K562 (cell line): Measurements from ENCODE around the gene NAPA. TPM values are rescaled to one million over a fixed set of nuclear protein-coding genes. Genes with fewer than 3 reads are reported as not detected.

Source experiments
- ARID1B ChIP-seq: fragments of 450-650 bp; IDR thresholded peaks from 2 replicates; pipeline ENCODE4 v1.6.1; 2016; ENCODE audit warnings: antibody characterized with exemption, mild to moderate bottlenecking, inconsistent platforms
- ATF1 ChIP-seq, 2 experiments: fragments of 450-650 bp in 1 of 2; IDR thresholded peaks; 2 replicates each; pipeline ENCODE4 v1.6.1; 2016; ENCODE audit warnings: missing compliant biosample characterization in 1 of 2, missing genetic modification characterization in 1 of 2
- BRD4 ChIP-seq: fragments of 200-600 bp; sonication (generic); IDR thresholded peaks from 2 replicates; pipeline ENCODE4 v1.6.1; 2017; ENCODE audit warnings: inconsistent platforms
- CBFA2T2 ChIP-seq: fragments of 450-650 bp; conservative IDR thresholded peaks from 2 replicates; pipeline ENCODE4 v1.6.1; 2017; ENCODE audit warnings: mild to moderate bottlenecking
- EP300 ChIP-seq: IDR thresholded peaks from 2 replicates; pipeline ENCODE4 v1.6.1; 2012; ENCODE audit warnings: low read length, improper control_type of control experiment
- GABPB1 ChIP-seq: sonication (generic); formaldehyde crosslinking; IDR thresholded peaks from 2 replicates; pipeline ENCODE4 v1.8.0; 2022; ENCODE audit warnings: mild to moderate bottlenecking, missing genetic modification reagents
- MECOM ChIP-seq: fragments of 250-450 bp; sonication (Bioruptor Pico); IDR thresholded peaks from 2 replicates; pipeline ENCODE4 v1.8.0; 2022; ENCODE audit warnings: inconsistent platforms
- NFE2 ChIP-seq: IDR thresholded peaks from 2 replicates; pipeline ENCODE4 v1.6.1; 2014; ENCODE audit warnings: antibody characterized with exemption, low read depth
- PHB2 ChIP-seq: fragments of 450-650 bp; IDR thresholded peaks from 2 replicates; pipeline ENCODE4 v1.6.1; 2017; ENCODE audit warnings: low read depth
- POLR2AphosphoS2 ChIP-seq: IDR thresholded peaks from 2 replicates; pipeline ENCODE4 v1.6.1; 2012; ENCODE audit warnings: low read length, improper control_type of control experiment
- SRSF9 ChIP-seq: fragments of 200-400 bp; formaldehyde crosslinking; IDR thresholded peaks from 2 replicates; pipeline ENCODE4 v1.6.1; 2017; ENCODE audit warnings: low read depth, low read length, borderline replicate concordance
- TAF15 ChIP-seq: fragments of 200-400 bp; formaldehyde crosslinking; IDR thresholded peaks from 2 replicates; pipeline ENCODE4 v1.6.1; 2017; ENCODE audit warnings: mild to moderate bottlenecking, low read depth, low read length, moderate library complexity
- TAF7 ChIP-seq: fragments of 450-650 bp; IDR thresholded peaks from 2 replicates; pipeline ENCODE4 v1.6.1; 2016; ENCODE audit warnings: missing genetic modification characterization, missing compliant biosample characterization
- TCFL5 ChIP-seq: fragments of 250-450 bp; sonication (Bioruptor Pico); conservative IDR thresholded peaks from 2 replicates; pipeline ENCODE4 v1.6.1; 2021; ENCODE audit warnings: mild to moderate bottlenecking, moderate library complexity, matching md5 sums
- ZBTB7A ChIP-seq: IDR thresholded peaks from 2 replicates; pipeline ENCODE4 v1.6.1; 2011; ENCODE audit warnings: low read depth, mild to moderate bottlenecking, low read length, moderate library complexity, borderline replicate concordance; ENCODE audit not compliant: control insufficient read depth
- ZEB2 ChIP-seq: fragments of 450-650 bp; IDR thresholded peaks from 2 replicates; pipeline ENCODE4 v1.6.1; 2016
- ZFP1 ChIP-seq: fragments of 450-650 bp; formaldehyde crosslinking; IDR thresholded peaks from 2 replicates; pipeline ENCODE4 v1.4.0; 2020; ENCODE audit warnings: mild to moderate bottlenecking, mixed read lengths
- ZFP36 ChIP-seq: fragments of 150-350 bp; IDR thresholded peaks from 2 replicates; pipeline ENCODE4 v1.6.1; 2018; ENCODE audit warnings: low read length, low read depth; ENCODE audit not compliant: partially characterized antibody
- ZNF134 ChIP-seq: fragments of 250-450 bp; sonication (Bioruptor Pico); conservative IDR thresholded peaks from 2 replicates; pipeline ENCODE4 v1.4.0; 2020
- ZNF445 ChIP-seq: fragments of 250-450 bp; sonication (Bioruptor Pico); IDR thresholded peaks from 2 replicates; pipeline ENCODE4 v1.4.0; 2020; ENCODE audit warnings: low read depth, mild to moderate bottlenecking, moderate library complexity
- ZNF583 ChIP-seq: fragments of 250-450 bp; sonication (Bioruptor Pico); IDR thresholded peaks from 2 replicates; pipeline ENCODE4 v1.4.0; 2020
- ZNF76 ChIP-seq: fragments of 250-450 bp; sonication (Bioruptor Pico); IDR thresholded peaks from 2 replicates; pipeline ENCODE4 v1.4.0; 2020; ENCODE audit warnings: mild to moderate bottlenecking, moderate library complexity, borderline replicate concordance
- ZNF778 ChIP-seq: fragments of 450-650 bp; formaldehyde crosslinking; IDR thresholded peaks from 2 replicates; pipeline ENCODE4 v1.4.0; 2020; ENCODE audit warnings: mild to moderate bottlenecking, moderate library complexity
- ZNF79 ChIP-seq: fragments of 250-450 bp; sonication (Bioruptor Pico); IDR thresholded peaks from 2 replicates; pipeline ENCODE4 v1.4.0; 2020; ENCODE audit warnings: low read depth, mild to moderate bottlenecking, moderate library complexity
- ZNF830 ChIP-seq: fragments of 250-450 bp; sonication (Bioruptor Pico); IDR thresholded peaks from 2 replicates; pipeline ENCODE4 v1.5.0; 2021; ENCODE audit warnings: mild to moderate bottlenecking
- polyA plus RNA-seq, 8 experiments: library from polyadenylated mRNA; depleted of rRNA in 4 of 8; stranded (reverse) in 5 of 8; unstranded in 3 of 8; fragments of >200 nt; fragmentation: Nextera tagmentation in 2 of 8; fragmentation: Illumina TruSeq in 1 of 8; extraction: Ambion mirVana in 2 of 8; extraction: Trizol in 1 of 8; gene quantifications; 2 replicates each; pipeline versions ENCODE4 v1.2.1 to v1.2.3, GENCODE V29; 2011 to 2014; ENCODE audit warnings: inconsistent platforms in 1 of 8, missing spikeins in 1 of 8
- total RNA-seq, 7 experiments: library from RNA; depleted of rRNA in 6 of 7; stranded (reverse); fragments of >200 nt in 6 of 7; fragmentation: Illumina TruSeq in 2 of 7; extraction: Trizol in 2 of 7; gene quantifications; 2 replicates each; pipeline versions ENCODE4 v1.2.1 to v1.2.3, GENCODE V29; 2011 to 2021; ENCODE audit warnings: low replicate concordance in 1 of 7
- TF ChIP-seq, protein P1 (sequence below): sonication (generic); formaldehyde crosslinking; IDR thresholded peaks from 2 replicates; pipeline ENCODE4 v1.8.0; 2022; ENCODE audit warnings: mild to moderate bottlenecking, low read depth, missing genetic modification reagents
- TF ChIP-seq, protein P2 (sequence below): fragments of 450-650 bp; formaldehyde crosslinking; IDR thresholded peaks from 2 replicates; pipeline ENCODE4 v1.4.0; 2022; ENCODE audit warnings: mild to moderate bottlenecking, moderate library complexity
- TF ChIP-seq, protein P3 (sequence below): fragments of 250-450 bp; sonication (Bioruptor Pico); IDR thresholded peaks from 2 replicates; pipeline ENCODE4 v1.4.0; 2020; ENCODE audit warnings: mild to moderate bottlenecking, moderate library complexity

The NAPA gene
- total and polyA plus RNA-seq, 9 of the 15 experiments (the other 6 are each of a cell fraction or from before 2014, with no cell fraction given): 5.4 to 98.6 (median 77.5) TPM

DNA sequence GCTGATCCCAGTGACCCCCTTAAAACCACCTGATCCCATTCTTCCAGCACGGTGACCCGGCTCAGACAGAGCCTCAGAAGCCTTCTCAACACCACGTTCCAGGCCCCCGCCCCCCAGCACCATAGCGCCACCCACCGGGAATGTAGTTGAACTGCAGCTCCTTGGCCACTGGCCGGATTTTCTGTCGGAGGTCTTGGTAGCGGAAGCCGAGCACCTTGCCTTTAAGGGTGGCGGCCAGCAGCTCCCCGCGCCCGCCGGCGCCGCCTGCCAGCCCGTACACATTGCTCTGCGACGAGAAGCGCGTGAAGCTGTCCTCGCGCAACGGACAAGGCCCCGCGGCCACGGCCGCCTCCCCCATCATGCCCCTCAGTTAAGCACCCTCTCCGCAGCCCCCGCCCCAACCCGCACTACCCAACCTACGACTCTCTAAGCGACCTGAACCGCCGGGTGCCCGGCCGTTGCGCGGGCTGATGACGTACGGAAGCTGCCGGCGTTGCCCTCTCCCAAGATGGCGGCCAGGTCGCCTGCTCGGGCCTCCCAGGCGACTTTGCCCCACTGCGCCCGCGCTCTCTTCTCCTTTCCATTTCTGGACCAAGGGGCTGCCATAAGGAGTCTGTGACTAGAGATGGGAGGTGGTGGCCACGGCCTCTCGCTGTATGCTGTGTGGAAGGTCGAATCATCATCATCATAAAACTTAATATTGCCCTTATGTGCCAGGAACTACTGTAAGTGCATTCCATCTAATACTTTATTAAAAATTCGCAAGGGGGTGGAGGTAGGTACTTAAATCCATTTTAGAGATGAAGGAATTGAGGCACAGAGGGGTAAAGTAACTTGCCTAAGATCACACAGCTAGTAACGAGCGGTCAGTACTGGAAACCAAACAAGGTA lies 30.8 kb downstream of the NAPA start, which contains the start of gene KPTN (continued):
- TF ChIP-seq SRSF9 (no peak), GABPB1 (CRISPR knock-in tag) (peak; percentile 77; the same call in 1 of the 2 replicates), MECOM (CRISPR knock-in tag) (no peak), TCFL5 (CRISPR knock-in tag) (no peak), ZFP1 (CRISPR knock-in tag) (no peak), CBFA2T2 (peak; percentile 19; the same call in 1 of the 2 replicates), ZFP36 (peak; percentile 78), ZEB2 (no peak), ZNF76 (CRISPR knock-in tag) (peak; percentile 54; the same call in 1 of the 2 replicates), BRD4 (no peak), ZBTB7A (peak; percentile 41; the same call in 1 of the 2 replicates), ZNF445 (CRISPR knock-in tag) (no peak), PHB2 (no peak; the same call in 1 of the 2 replicates), NFE2 (no peak), ATF1 (CRISPR knock-in tag; IDR thresholded peaks at IDR 0.05) (peak; percentile 98), ATF1 (tag; IDR thresholded peaks at IDR 0.05) (peak; percentile 100), POLR2AphosphoS2 (no peak), TAF15 (no peak), ZNF830 (CRISPR knock-in tag) (no peak), ARID1B (peak; percentile 29), ZNF583 (CRISPR knock-in tag) (0 out of 2 replicates have a peak, but pooled peaks have one; percentile 9), ZNF79 (CRISPR knock-in tag) (no peak), EP300 (no peak; the same call in 1 of the 2 replicates), ZNF134 (CRISPR knock-in tag) (peak; percentile 42; the same call in 1 of the 2 replicates), ZNF778 (no peak), TAF7 (tag) (peak; percentile 79)
- TF ChIP-seq, protein P1, sequence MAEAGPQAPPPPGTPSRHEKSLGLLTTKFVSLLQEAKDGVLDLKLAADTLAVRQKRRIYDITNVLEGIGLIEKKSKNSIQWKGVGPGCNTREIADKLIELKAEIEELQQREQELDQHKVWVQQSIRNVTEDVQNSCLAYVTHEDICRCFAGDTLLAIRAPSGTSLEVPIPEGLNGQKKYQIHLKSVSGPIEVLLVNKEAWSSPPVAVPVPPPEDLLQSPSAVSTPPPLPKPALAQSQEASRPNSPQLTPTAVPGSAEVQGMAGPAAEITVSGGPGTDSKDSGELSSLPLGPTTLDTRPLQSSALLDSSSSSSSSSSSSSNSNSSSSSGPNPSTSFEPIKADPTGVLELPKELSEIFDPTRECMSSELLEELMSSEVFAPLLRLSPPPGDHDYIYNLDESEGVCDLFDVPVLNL: 0 out of 2 replicates have a peak, but pooled peaks have one; percentile 6
- TF ChIP-seq, protein P2, sequence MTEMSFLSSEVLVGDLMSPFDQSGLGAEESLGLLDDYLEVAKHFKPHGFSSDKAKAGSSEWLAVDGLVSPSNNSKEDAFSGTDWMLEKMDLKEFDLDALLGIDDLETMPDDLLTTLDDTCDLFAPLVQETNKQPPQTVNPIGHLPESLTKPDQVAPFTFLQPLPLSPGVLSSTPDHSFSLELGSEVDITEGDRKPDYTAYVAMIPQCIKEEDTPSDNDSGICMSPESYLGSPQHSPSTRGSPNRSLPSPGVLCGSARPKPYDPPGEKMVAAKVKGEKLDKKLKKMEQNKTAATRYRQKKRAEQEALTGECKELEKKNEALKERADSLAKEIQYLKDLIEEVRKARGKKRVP (CRISPR knock-in tag): no peak
- TF ChIP-seq, protein P3, sequence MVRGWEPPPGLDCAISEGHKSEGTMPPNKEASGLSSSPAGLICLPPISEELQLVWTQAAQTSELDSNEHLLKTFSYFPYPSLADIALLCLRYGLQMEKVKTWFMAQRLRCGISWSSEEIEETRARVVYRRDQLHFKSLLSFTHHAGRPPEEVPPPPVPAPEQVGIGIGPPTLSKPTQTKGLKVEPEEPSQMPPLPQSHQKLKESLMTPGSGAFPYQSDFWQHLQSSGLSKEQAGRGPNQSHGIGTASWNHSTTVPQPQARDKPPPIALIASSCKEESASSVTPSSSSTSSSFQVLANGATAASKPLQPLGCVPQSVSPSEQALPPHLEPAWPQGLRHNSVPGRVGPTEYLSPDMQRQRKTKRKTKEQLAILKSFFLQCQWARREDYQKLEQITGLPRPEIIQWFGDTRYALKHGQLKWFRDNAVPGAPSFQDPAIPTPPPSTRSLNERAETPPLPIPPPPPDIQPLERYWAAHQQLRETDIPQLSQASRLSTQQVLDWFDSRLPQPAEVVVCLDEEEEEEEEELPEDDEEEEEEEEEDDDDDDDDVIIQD (CRISPR knock-in tag): no peak
